NB4 (cell line): ENCODE results near the gene ADGRA3.

Experiments used
- CTCF ChIP-seq: IDR thresholded peaks from one replicate; pipeline ENCODE4 v1.5.1; 2012; ENCODE audit warnings: low read depth, low read length
- MYC ChIP-seq: IDR thresholded peaks from 2 replicates; pipeline ENCODE4 v1.6.1; 2011; ENCODE audit warnings: low read depth, low read length
- POLR2A ChIP-seq: IDR thresholded peaks from 2 replicates; pipeline ENCODE4 v1.6.1; 2011; ENCODE audit warnings: mild to moderate bottlenecking; ENCODE audit not compliant: insufficient read length; ENCODE audit errors: extremely low read depth

- TF ChIP-seq CTCF: no peak
- no peak for TF ChIP-seq POLR2A
- no peak for TF ChIP-seq MYC
Measured at GRCh38 chr4:22514001-22514400, 1.9 kb downstream of the ADGRA3 start.
